HEK293 (cell line): ENCODE results near the gene ARHGAP8.

Experiments
- CTCF ChIA-PET: fragments of 350-600 bp; formaldehyde crosslinking; extraction: SDS; loops from one replicate; lab custom pipeline; 2021; ENCODE audit warnings: antibody characterized with exemption; lab: Yijun Ruan, JAX
- POLR2A ChIA-PET: fragments of 300-600 bp; formaldehyde crosslinking; extraction: SDS; loops from one replicate; lab custom pipeline; 2020; ENCODE audit warnings: antibody characterized with exemption, inconsistent platforms; lab: Yijun Ruan, JAX
- H3K27ac ChIP-seq: fragments of 200-500 bp; sonication (Bioruptor generic); 2 replicates; pipeline ENCODE4 v1.5.1; 2014; ENCODE audit warnings: low read depth, low read length, control low read depth, inconsistent platforms; ENCODE audit errors: extremely low read depth
- H3K36me3 ChIP-seq, 2 experiments: fragments of 200-500 bp in 1 of 2; sonication (Bioruptor generic) in 1 of 2; 1 replicate in 1 of 2; 2 replicates in 1 of 2; pipeline ENCODE4 v1.5.1; 2014 to 2017; ENCODE audit warnings: inconsistent platforms in 2 of 2, low read length in 2 of 2; ENCODE audit not compliant: control insufficient read depth in 2 of 2, insufficient read depth in 1 of 2
- H3K4me1 ChIP-seq: fragments of 200-500 bp; sonication (Bioruptor generic); 2 replicates; pipeline ENCODE4 v1.5.1; 2014; ENCODE audit warnings: mild to moderate bottlenecking, low read length, inconsistent platforms; ENCODE audit not compliant: control insufficient read depth, insufficient read depth
- H3K4me3 ChIP-seq: 2 replicates; pipeline ENCODE4 v1.5.1; 2011; ENCODE audit warnings: low read depth, mild to moderate bottlenecking, control low read depth, low read length, moderate library complexity
- H3K9me3 ChIP-seq: fragments of 200-500 bp; sonication (Bioruptor generic); 2 replicates; pipeline ENCODE4 v1.5.1; 2014; ENCODE audit warnings: low read depth, low read length, inconsistent platforms; ENCODE audit not compliant: control insufficient read depth, insufficient read depth
- GLIS1 ChIP-seq: fragments of 450-650 bp; formaldehyde crosslinking; IDR thresholded peaks from 2 replicates; pipeline ENCODE4 v1.5.1; 2016; ENCODE audit warnings: missing biosample characterization, missing genetic modification characterization
- KLF9 ChIP-seq: fragments of 450-650 bp; formaldehyde crosslinking; IDR thresholded peaks from 2 replicates; pipeline ENCODE4 v1.5.1; 2016; ENCODE audit warnings: missing biosample characterization, missing genetic modification characterization, low read depth
- PRDM1 ChIP-seq: fragments of 450-650 bp; formaldehyde crosslinking; IDR thresholded peaks from 2 replicates; pipeline ENCODE4; 2016; ENCODE audit warnings: missing biosample characterization, missing genetic modification characterization
- SP2 ChIP-seq: fragments of 450-650 bp; formaldehyde crosslinking; IDR thresholded peaks from 2 replicates; pipeline ENCODE4 v1.5.1; 2016; ENCODE audit warnings: missing biosample characterization, missing genetic modification characterization
- SP3 ChIP-seq: fragments of 450-650 bp; formaldehyde crosslinking; IDR thresholded peaks from 2 replicates; pipeline ENCODE4 v1.5.1; 2016; ENCODE audit warnings: missing biosample characterization, missing genetic modification characterization
- ZBTB7A ChIP-seq: fragments of 450-650 bp; formaldehyde crosslinking; IDR thresholded peaks from 2 replicates; pipeline ENCODE4 v1.5.1; 2016; ENCODE audit warnings: low read depth, missing biosample characterization, missing genetic modification characterization
- ZEB2 ChIP-seq: fragments of 450-650 bp; formaldehyde crosslinking; IDR thresholded peaks from 2 replicates; pipeline ENCODE4 v1.5.1; 2016; ENCODE audit warnings: missing biosample characterization, missing genetic modification characterization
- ZIC2 ChIP-seq: fragments of 450-650 bp; formaldehyde crosslinking; IDR thresholded peaks from 2 replicates; pipeline ENCODE4 v1.5.1; 2016; ENCODE audit warnings: missing biosample characterization, missing genetic modification characterization
- ZNF114 ChIP-seq: fragments of 450-650 bp; formaldehyde crosslinking; IDR thresholded peaks from 2 replicates; pipeline ENCODE4 v1.5.0; 2017; ENCODE audit warnings: missing biosample characterization, missing genetic modification characterization
- ZNF138 ChIP-seq: fragments of 450-650 bp; formaldehyde crosslinking; IDR thresholded peaks from 2 replicates; pipeline ENCODE4 v1.5.1; 2016; ENCODE audit warnings: missing biosample characterization, missing genetic modification characterization, borderline replicate concordance
- ZNF184 ChIP-seq: fragments of 450-650 bp; IDR thresholded peaks from 2 replicates; pipeline ENCODE4 v1.5.1; 2018; ENCODE audit warnings: missing biosample characterization, mild to moderate bottlenecking, missing genetic modification characterization
- ZNF350 ChIP-seq: fragments of 450-650 bp; formaldehyde crosslinking; IDR thresholded peaks from 2 replicates; pipeline ENCODE4 v1.5.0; 2017; ENCODE audit warnings: missing biosample characterization, mild to moderate bottlenecking, missing genetic modification characterization
- ZNF394 ChIP-seq: fragments of 450-650 bp; formaldehyde crosslinking; IDR thresholded peaks from 2 replicates; pipeline ENCODE4 v1.5.1; 2016; ENCODE audit warnings: missing biosample characterization, missing genetic modification characterization, mild to moderate bottlenecking, moderate library complexity, borderline replicate concordance
- ZNF398 ChIP-seq: fragments of 450-650 bp; formaldehyde crosslinking; IDR thresholded peaks from 2 replicates; pipeline ENCODE4 v1.5.1; 2017; ENCODE audit warnings: missing biosample characterization, missing genetic modification characterization
- ZNF548 ChIP-seq: fragments of 450-650 bp; formaldehyde crosslinking; IDR thresholded peaks from 2 replicates; pipeline ENCODE4 v1.5.1; 2016; ENCODE audit warnings: missing biosample characterization, missing genetic modification characterization
- ZNF561 ChIP-seq: fragments of 450-650 bp; IDR thresholded peaks from 2 replicates; pipeline ENCODE4 v1.5.1; 2018; ENCODE audit warnings: missing biosample characterization, missing genetic modification characterization, borderline replicate concordance
- ZNF629 ChIP-seq: fragments of 450-650 bp; formaldehyde crosslinking; IDR thresholded peaks from 2 replicates; pipeline ENCODE4 v1.5.1; 2017; ENCODE audit warnings: missing biosample characterization, missing genetic modification characterization
- ZNF645 ChIP-seq: fragments of 450-650 bp; formaldehyde crosslinking; IDR thresholded peaks from 2 replicates; pipeline ENCODE4; 2016; ENCODE audit warnings: missing biosample characterization, missing genetic modification characterization
- TF ChIP-seq, protein P1 (sequence below): fragments of 450-650 bp; formaldehyde crosslinking; IDR thresholded peaks from 2 replicates; pipeline ENCODE4 v1.5.1; 2016; ENCODE audit warnings: missing biosample characterization, missing genetic modification characterization
- TF ChIP-seq, protein P2 (sequence below): fragments of 450-650 bp; formaldehyde crosslinking; IDR thresholded peaks from 2 replicates; pipeline ENCODE4 v1.5.0; 2017; ENCODE audit warnings: missing biosample characterization, missing genetic modification characterization, borderline replicate concordance
- TF ChIP-seq, protein P3 (sequence below): fragments of 450-650 bp; IDR thresholded peaks from 2 replicates; pipeline ENCODE4 v1.5.1; 2018; ENCODE audit warnings: missing biosample characterization, mild to moderate bottlenecking, missing genetic modification characterization

ARHGAP8 gene

DNA sequence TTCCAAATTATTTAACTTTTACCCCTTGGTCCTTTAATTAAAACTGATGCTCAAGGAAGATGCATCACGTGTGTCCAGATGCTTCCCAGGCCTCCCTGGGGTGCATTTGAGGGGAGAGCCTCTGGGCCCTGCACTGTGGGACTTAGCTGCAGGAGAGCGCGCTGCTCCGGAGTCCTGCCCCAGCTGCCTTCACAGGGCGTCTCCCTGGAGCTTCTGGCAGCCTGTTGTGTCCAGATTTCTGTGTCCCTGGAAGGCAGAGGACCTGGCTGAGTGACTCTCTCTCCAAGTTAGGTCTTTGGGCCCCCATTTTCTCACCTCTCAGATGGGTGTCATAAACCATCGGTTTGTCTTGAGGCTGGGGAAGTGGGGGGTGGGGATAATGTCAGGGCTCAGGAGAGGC, 3.0 kb downstream of the ARHGAP8 start:
- Histone ChIP-seq H3K9me3 (no peaks in the 10 kb centered on the region), H3K4me1 (peaks cover 22% of the 10 kb centered on the region), H3K27ac (no peak overlapping the region), H3K36me3 (no peaks in the 10 kb centered on the region; a peak in 1 of 3 replicates), H3K4me3 (no peak overlapping the region)
- TF ChIP-seq ZNF398 (no peak), ZIC2 (peak; percentile 44), GLIS1 (tag by site-specific recombination) (0 out of 2 replicates have a peak, but pooled peaks have one; percentile 7)
- ChIA-PET POLR2A (no interaction called here), CTCF (interaction anchor here (0.6 to 3.5 kb wide), 4 partner anchors 65 to 491 kb away, joined by 3 to 14 read pairs (median 8); no protein-coding TSS in a partner anchor)

DNA sequence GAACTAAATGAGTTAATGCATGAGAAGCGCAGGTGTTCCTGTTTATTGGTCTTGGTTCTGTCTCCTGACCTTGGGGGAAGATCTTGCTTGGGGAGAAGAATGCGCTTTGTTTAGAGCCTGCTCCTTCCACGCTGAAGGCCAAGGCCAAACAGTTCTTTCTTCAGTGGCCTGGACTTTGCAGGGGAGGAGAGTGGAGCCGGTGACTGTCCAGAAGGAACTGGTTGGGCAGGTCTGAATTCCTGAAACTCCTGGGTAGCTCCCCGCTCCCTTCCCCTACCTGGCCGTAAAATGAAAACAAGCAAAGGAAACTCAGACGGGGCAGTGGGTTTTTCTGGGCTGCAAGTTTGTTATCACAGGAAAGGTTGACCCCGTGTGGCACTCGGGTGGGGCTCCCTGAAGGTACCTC, 3.6 kb downstream of the ARHGAP8 start:
- Histone ChIP-seq H3K36me3 (no peaks in the 10 kb centered on the region; a peak in 1 of 3 replicates), H3K4me1 (peaks cover 22% of the 10 kb centered on the region), H3K27ac (no peak overlapping the region), H3K9me3 (no peaks in the 10 kb centered on the region), H3K4me3 (no peak overlapping the region)
- POLR2A ChIA-PET = no interaction called here
- CTCF ChIA-PET = interaction anchor here (0.6 to 3.5 kb wide), 2 partner anchors 71 to 490 kb away, joined by 4 to 14 read pairs; no protein-coding TSS in a partner anchor
- TF ChIP-seq SP3 (tag by site-specific recombination) (no peak), ZNF394 (tag by site-specific recombination) (no peak), ZBTB7A (tag by site-specific recombination) (no peak), ZNF645 (no peak), ZNF114 (tag by site-specific recombination) (no peak), ZNF184 (no peak), ZNF629 (tag by site-specific recombination) (no peak), PRDM1 (tag by site-specific recombination) (no peak), ZNF350 (tag by site-specific recombination) (no peak), ZEB2 (no peak), ZNF561 (tag by site-specific recombination) (no peak), GLIS1 (tag by site-specific recombination) (no peak), ZNF548 (no peak), ZNF138 (no peak), SP2 (no peak), ZIC2 (no peak), KLF9 (no peak)
- TF ChIP-seq, protein P1, sequence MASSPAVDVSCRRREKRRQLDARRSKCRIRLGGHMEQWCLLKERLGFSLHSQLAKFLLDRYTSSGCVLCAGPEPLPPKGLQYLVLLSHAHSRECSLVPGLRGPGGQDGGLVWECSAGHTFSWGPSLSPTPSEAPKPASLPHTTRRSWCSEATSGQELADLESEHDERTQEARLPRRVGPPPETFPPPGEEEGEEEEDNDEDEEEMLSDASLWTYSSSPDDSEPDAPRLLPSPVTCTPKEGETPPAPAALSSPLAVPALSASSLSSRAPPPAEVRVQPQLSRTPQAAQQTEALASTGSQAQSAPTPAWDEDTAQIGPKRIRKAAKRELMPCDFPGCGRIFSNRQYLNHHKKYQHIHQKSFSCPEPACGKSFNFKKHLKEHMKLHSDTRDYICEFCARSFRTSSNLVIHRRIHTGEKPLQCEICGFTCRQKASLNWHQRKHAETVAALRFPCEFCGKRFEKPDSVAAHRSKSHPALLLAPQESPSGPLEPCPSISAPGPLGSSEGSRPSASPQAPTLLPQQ (tag by site-specific recombination) = no peak
- TF ChIP-seq, protein P2, sequence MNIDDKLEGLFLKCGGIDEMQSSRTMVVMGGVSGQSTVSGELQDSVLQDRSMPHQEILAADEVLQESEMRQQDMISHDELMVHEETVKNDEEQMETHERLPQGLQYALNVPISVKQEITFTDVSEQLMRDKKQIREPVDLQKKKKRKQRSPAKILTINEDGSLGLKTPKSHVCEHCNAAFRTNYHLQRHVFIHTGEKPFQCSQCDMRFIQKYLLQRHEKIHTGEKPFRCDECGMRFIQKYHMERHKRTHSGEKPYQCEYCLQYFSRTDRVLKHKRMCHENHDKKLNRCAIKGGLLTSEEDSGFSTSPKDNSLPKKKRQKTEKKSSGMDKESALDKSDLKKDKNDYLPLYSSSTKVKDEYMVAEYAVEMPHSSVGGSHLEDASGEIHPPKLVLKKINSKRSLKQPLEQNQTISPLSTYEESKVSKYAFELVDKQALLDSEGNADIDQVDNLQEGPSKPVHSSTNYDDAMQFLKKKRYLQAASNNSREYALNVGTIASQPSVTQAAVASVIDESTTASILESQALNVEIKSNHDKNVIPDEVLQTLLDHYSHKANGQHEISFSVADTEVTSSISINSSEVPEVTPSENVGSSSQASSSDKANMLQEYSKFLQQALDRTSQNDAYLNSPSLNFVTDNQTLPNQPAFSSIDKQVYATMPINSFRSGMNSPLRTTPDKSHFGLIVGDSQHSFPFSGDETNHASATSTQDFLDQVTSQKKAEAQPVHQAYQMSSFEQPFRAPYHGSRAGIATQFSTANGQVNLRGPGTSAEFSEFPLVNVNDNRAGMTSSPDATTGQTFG (tag by site-specific recombination) = no peak
- TF ChIP-seq, protein P3, sequence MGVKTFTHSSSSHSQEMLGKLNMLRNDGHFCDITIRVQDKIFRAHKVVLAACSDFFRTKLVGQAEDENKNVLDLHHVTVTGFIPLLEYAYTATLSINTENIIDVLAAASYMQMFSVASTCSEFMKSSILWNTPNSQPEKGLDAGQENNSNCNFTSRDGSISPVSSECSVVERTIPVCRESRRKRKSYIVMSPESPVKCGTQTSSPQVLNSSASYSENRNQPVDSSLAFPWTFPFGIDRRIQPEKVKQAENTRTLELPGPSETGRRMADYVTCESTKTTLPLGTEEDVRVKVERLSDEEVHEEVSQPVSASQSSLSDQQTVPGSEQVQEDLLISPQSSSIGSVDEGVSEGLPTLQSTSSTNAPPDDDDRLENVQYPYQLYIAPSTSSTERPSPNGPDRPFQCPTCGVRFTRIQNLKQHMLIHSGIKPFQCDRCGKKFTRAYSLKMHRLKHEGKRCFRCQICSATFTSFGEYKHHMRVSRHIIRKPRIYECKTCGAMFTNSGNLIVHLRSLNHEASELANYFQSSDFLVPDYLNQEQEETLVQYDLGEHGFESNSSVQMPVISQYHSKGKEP = no peak
